OCI-LY1 (cell line): ENCODE data around the gene TPRKB.
"Not testable (repeated sequence)": the region's sequence is repeated elsewhere in the genome, so short reads cannot be mapped to it uniquely, and the experiment has no call there.

Experiments used
- CTCF ChIP-seq: fragments of 200-600 bp; sonication (generic), shearing (Covaris generic); IDR thresholded peaks from 2 replicates; pipeline ENCODE4 v1.5.1; 2017; ENCODE audit warnings: mild to moderate bottlenecking, antibody characterized with exemption, low read length, moderate library complexity, mixed read lengths
- EZH2 ChIP-seq: fragments of 200-600 bp; sonication (generic), shearing (Covaris generic); IDR thresholded peaks from 2 replicates; pipeline ENCODE4 v1.8.0; 2017; ENCODE audit warnings: borderline replicate concordance, mixed run types, mild to moderate bottlenecking, antibody characterized with exemption, low read length, moderate library complexity, mixed read lengths

- TF ChIP-seq CTCF, EZH2: not testable (repeated sequence)
These were observed 10.5 kb downstream of the TPRKB start for GRCh38 chr2:73726657-73727056.
